Left ventricle myocardium inferior (tissue), 1 donor: ENCODE results near the gene ERAL1. TPM values are rescaled to one million over a fixed set of nuclear protein-coding genes. Genes with fewer than 3 reads are reported as not detected.
"Not testable (repeated sequence)": the region's sequence is repeated elsewhere in the genome, so short reads cannot be mapped to it uniquely, and the experiment has no call there.

Source experiments
- DNase-seq: peaks from one replicate; pipeline ENCODE4 v3.0.0-alpha.2; 2020
- H3K27ac ChIP-seq: fragments of 200-600 bp; replicated peaks from 2 replicates; pipeline ENCODE4 v1.8.0; 2021
- H3K27me3 ChIP-seq: fragments of 200-600 bp; 2 replicates; pipeline ENCODE4 v1.8.0; 2021; ENCODE audit warnings: low read depth
- H3K36me3 ChIP-seq: fragments of 200-600 bp; 2 replicates; pipeline ENCODE4 v1.8.0; 2021
- H3K4me1 ChIP-seq: fragments of 200-600 bp; 2 replicates; pipeline ENCODE4 v1.8.0; 2021
- H3K4me3 ChIP-seq: fragments of 200-600 bp; 2 replicates; pipeline ENCODE4 v1.8.0; 2021; ENCODE audit warnings: mild to moderate bottlenecking, moderate library complexity
- H3K9me3 ChIP-seq: fragments of 200-600 bp; replicated peaks from 2 replicates; pipeline ENCODE4 v1.8.0; 2021
- CTCF ChIP-seq: fragments of 200-600 bp; IDR thresholded peaks from 2 replicates; pipeline ENCODE4 v1.8.0; 2021; ENCODE audit warnings: antibody characterized with exemption, mild to moderate bottlenecking, borderline replicate concordance
- intact Hi-C: fragments of 100-400 bp; cut with micrococcal nuclease; formaldehyde crosslinking; loops from one replicate; pipeline ENCODE4 v1.11.0; 2022
- total RNA-seq: library from RNA; stranded (reverse); fragmentation: NEBNext Ultra II Directional; extraction: Animal tissue kit (Norgen Biotek cat#: 25700); gene quantifications from one replicate; pipeline ENCODE4 v1.2.1, GENCODE V29; 2021
- donor health status: DM: no; HTN: yes; CAD: no; lungs with severe emphysema.

ERAL1 gene
- total RNA-seq, 1 donor from 2014 or later = 35.4 TPM

- no peak for TF ChIP-seq CTCF
- Histone ChIP-seq H3K9me3 (no peaks in the 10 kb centered on the region), H3K27me3 (no peaks in the 10 kb centered on the region), H3K27ac (no peak overlapping the region), H3K4me1 (peaks cover 52% of the 10 kb centered on the region), H3K4me3 (no peak overlapping the region), H3K36me3 (peaks cover 7% of the 10 kb centered on the region)
- intact Hi-C loops = no loop called here
- no peak for DNase-seq
These were observed 46.3 kb downstream of the ERAL1 start for GRCh38 chr17:28900986-28901726.

GRCh38 chr17:28901866-28902818 lies 47.3 kb downstream of the ERAL1 start:
- intact Hi-C loops = no loop called here
- Histone ChIP-seq H3K4me1 (peaks cover 51% of the 10 kb centered on the region), H3K4me3 (peak overlapping the region; percentile 83), H3K27me3 (no peaks in the 10 kb centered on the region), H3K36me3 (peaks cover 17% of the 10 kb centered on the region), H3K27ac (peak overlapping the region; percentile 85), H3K9me3 (no peaks in the 10 kb centered on the region)
- DNase-seq = peak; percentile 48
- no peak for TF ChIP-seq CTCF

- H3K4me3 ChIP-seq = peak within 1 kb of the TSS; percentile 83
- peak within 1 kb of the TSS; percentile 85 for H3K27ac ChIP-seq
- peak; percentile 91 for TF ChIP-seq CTCF
- H3K4me1 ChIP-seq = peaks cover 51% of the 10 kb centered on the region
- peaks cover 26% of the 10 kb centered on the region for H3K36me3 ChIP-seq
- H3K9me3 ChIP-seq = no peaks in the 10 kb centered on the region
- no peaks in the 10 kb centered on the region for H3K27me3 ChIP-seq
- intact Hi-C loops = no loop called here
- peak; percentile 90 for DNase-seq
These were observed 48.2 kb downstream of the ERAL1 start, which contains the start of gene DHRS13 for GRCh38 chr17:28902819-28903545. Gene DHRS13 (minus strand): TSS chr17:28903079. CDS start chr17:28902944, 135 bp downstream.

GRCh38 chr17:28903546-28903841 lies 48.7 kb downstream of the ERAL1 start:
- Histone ChIP-seq H3K4me1 (peaks cover 52% of the 10 kb centered on the region), H3K36me3 (peaks cover 31% of the 10 kb centered on the region), H3K4me3 (peak overlapping the region; percentile 83)
- H3K27ac ChIP-seq, DNase-seq, H3K9me3 ChIP-seq, intact Hi-C loops, H3K27me3 ChIP-seq: not testable (repeated sequence)

- no peak for DNase-seq
- H3K4me3 ChIP-seq = no peak overlapping the region
- no peak for TF ChIP-seq CTCF
- H3K27me3 ChIP-seq = no peaks in the 10 kb centered on the region
- H3K4me1 ChIP-seq = peaks cover 57% of the 10 kb centered on the region
- H3K27ac ChIP-seq = no peak overlapping the region
- H3K9me3 ChIP-seq = no peaks in the 10 kb centered on the region
- intact Hi-C loops = no loop called here
- peaks cover 44% of the 10 kb centered on the region for H3K36me3 ChIP-seq
These were observed 50.0 kb downstream of the ERAL1 start for GRCh38 chr17:28904800-28905199.
